ENCODE results near the gene TMBIM6.

DNA sequence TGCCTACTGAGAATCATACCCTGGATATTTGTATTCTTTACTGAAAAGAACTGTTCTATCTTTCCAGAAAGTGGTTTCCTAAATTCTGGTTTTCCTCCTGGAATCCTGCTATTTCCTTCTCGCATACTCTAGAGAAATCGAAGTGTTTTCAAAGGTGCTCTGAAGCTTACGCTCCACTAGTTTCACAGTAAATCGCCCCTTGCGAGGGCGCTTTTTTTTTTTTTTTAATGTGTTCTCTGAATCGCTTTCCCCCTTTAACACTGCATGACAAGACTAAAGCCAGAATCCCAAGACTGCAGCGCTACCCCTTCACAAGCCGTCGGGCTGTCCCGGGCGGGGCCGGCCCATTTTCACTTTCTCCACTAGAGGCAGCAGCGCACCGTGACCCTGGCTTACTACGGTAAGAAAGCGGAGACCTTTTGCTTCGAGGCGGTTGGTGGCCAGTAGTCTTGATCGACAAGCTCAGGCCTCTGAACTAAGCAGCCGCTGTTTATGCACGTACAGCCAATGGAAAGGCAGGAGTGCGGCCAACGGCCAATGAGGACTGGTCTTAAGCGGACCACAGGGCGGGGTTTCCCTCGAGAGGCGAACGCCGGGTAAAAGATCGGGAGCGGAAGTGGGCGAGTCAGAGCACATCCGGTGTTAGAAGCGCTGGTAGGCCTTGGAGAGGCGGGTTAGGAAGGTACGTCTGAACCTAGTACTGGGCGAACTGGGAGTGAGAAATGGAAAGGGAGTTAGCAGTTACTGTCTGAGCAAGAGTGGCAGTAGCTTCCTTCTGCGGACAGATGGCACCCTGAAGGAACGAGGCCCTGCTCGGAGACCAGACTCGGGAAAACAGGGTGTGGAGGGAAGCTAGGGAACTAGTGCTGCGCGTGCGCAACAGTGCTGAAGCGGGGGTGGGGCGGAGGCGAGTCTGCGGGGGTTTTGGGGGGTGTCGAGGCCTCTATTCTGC, at the start of gene TMBIM6:
- TF ChIP-seq GATA3 (IDR thresholded peaks at IDR 0.05; ENCODE audit: low read depth, low read length): no peak
- TF ChIP-seq GATA2 (IDR thresholded peaks at IDR 0.05; ENCODE audit: low read depth, low read length): no peak

All from SH-SY5Y (cell line).